ENCODE results near the gene PTGS2. TPM values are rescaled to one million over a fixed set of nuclear protein-coding genes. Genes with fewer than 3 reads are reported as not detected.

PTGS2 gene
- total RNA-seq, 1 experiment from 2014 or later: 0.37 TPM

GRCh38 chr1:186633116-186633515, 47.1 kb downstream of the PTGS2 start:
- no peak for TF ChIP-seq CTCF (conservative IDR thresholded peaks at IDR 0.05)
- Histone ChIP-seq H2AK5ac (ENCODE audit: insufficient read length, low read length) (no peak overlapping the region), H2BK5ac (ENCODE audit: insufficient read length, low read length) (no peak overlapping the region), H3K79me2 (ENCODE audit: insufficient read depth, low read length) (no peaks in the 10 kb centered on the region), H4K8ac (replicated peaks; ENCODE audit: insufficient read length, low read depth, low read length) (no peak overlapping the region), H3K18ac (ENCODE audit: insufficient read length, low read depth, low read length) (no peak overlapping the region), H3T11ph (ENCODE audit: low read length) (no peak overlapping the region), H3K23ac (ENCODE audit: insufficient read length, low read depth, low read length) (no peak overlapping the region), H3K56ac (ENCODE audit: insufficient read length, low read depth, low read length) (no peak overlapping the region), H3K9ac (ENCODE audit: extremely low read depth, insufficient read length, low read length) (no peak overlapping the region), H2BK12ac (ENCODE audit: insufficient read length, low read depth, low read length) (no peak overlapping the region), H2AFZ (ENCODE audit: low read length) (no peak overlapping the region), H3K4me2 (ENCODE audit: insufficient read depth, insufficient read length, low read length) (no peak overlapping the region), H2BK15ac (ENCODE audit: low read depth, low read length) (no peak overlapping the region), H3K4ac (ENCODE audit: low read depth, low read length) (no peak overlapping the region), H4K91ac (ENCODE audit: insufficient read length, low read depth, low read length) (no peak overlapping the region), H4K20me1 (ENCODE audit: control insufficient read depth, insufficient read depth, insufficient read length) (no peaks in the 10 kb centered on the region), H3K23me2 (ENCODE audit: insufficient read length, low read depth, low read length, poor library complexity, severe bottlenecking) (no peaks in the 10 kb centered on the region), H2BK20ac (ENCODE audit: low read depth, low read length, poor library complexity, severe bottlenecking) (no peak overlapping the region), H4K5ac (ENCODE audit: insufficient read length, low read depth, low read length) (no peak overlapping the region), H3K4me1 (ENCODE audit: insufficient read depth, low read length) (no peaks in the 10 kb centered on the region; the same call in 1 of the 2 replicates), H2BK120ac (ENCODE audit: low read depth, low read length, poor library complexity, severe bottlenecking) (no peak overlapping the region), H3K79me1 (ENCODE audit: insufficient read depth, low read depth, low read length, poor library complexity, severe bottlenecking) (no peaks in the 10 kb centered on the region), H3K14ac (ENCODE audit: insufficient read depth, low read length) (no peak overlapping the region), H3K27ac (ENCODE audit: insufficient read length, low read depth, low read length) (no peak overlapping the region), H3K27me3 (ENCODE audit: insufficient read depth, low read length) (no peaks in the 10 kb centered on the region), H3K9me3 (ENCODE audit: control insufficient read depth, low read depth, low read length) (no peaks in the 10 kb centered on the region)
- H3K4me3 Mint-ChIP-seq: no peak overlapping the region
- H3K9me3 Mint-ChIP-seq: no peaks in the 10 kb centered on the region; a peak in 1 of 5 replicates
- no CpG with 5 or more reads among the region's 1 CpG for WGBS (ENCODE audit: extremely low coverage, insufficient read length, low lambda C conversion rate)
- peaks cover 17 to 19% of the 10 kb centered on the region in 2 experiments for H3K4me1 Mint-ChIP-seq
- H3K27me3 Mint-ChIP-seq (ENCODE audit: low read depth): no peaks in the 10 kb centered on the region; the same call in 1 of the 2 replicates
- no peak for DNase-seq
- no peaks in the 10 kb centered on the region for H3K36me3 Mint-ChIP-seq (ENCODE audit: insufficient read depth in 1 of 3, low read depth in 3 of 3)
- H3K27ac Mint-ChIP-seq: no peak overlapping the region
